HepG2 (cell line): ENCODE data around the gene SLCO2B1. TPM values are rescaled to one million over a fixed set of nuclear protein-coding genes. Genes with fewer than 3 reads are reported as not detected.

Experiments used
- ATAC-seq: fragments of 200-7000 bp; cut with Tn5 transposase; 3 replicates; pipeline ENCODE4 v1.9.1; 2020; ENCODE audit warnings: mild to moderate bottlenecking, moderate library complexity
- BruUV-seq: library from RNA; stranded (reverse); fragments of 400-500 nt; replicated peaks from 2 replicates; lab custom pipeline; 2021; lab: Mats Ljungman, UMichigan
- CTCF ChIA-PET: fragments of 300-600 bp; formaldehyde crosslinking; extraction: SDS; loops from one replicate; lab custom pipeline; 2021; ENCODE audit warnings: low total read pairs, inconsistent platforms, low intra/inter-chr PET ratio; lab: Yijun Ruan, JAX
- POLR2A ChIA-PET: fragments of 350-600 bp; sonication (Branson Sonifier 250); formaldehyde crosslinking; loops from one replicate; lab custom pipeline; 2020; ENCODE audit warnings: antibody characterized with exemption, inconsistent platforms; lab: Yijun Ruan, JAX
- DNase-seq: peaks from one replicate; pipeline ENCODE4 v3.0.0-alpha.2; 2015; ENCODE audit warnings: low spot score
- FAIRE-seq: peaks from 3 replicates; lab custom pipeline; 2011; peaks lifted over from hg19 to GRCh38; lab: Jason Lieb, UNC
- H2AFZ ChIP-seq: one replicate; pipeline ENCODE4 v1.6.1; 2011; ENCODE audit warnings: low read length, inconsistent platforms
- H3K27ac ChIP-seq: fragments of 300-600 bp; 3 replicates; pipeline ENCODE4 v1.8.0; 2011; ENCODE audit warnings: mixed run types, mild to moderate bottlenecking, mixed read lengths, low read length, inconsistent platforms; ENCODE audit not compliant: insufficient read depth; ENCODE audit errors: extremely low read length
- H3K27me3 ChIP-seq, 2 experiments: fragments of 200-600 bp in 1 of 2; 2 replicates in 1 of 2; 3 replicates in 1 of 2; pipeline versions ENCODE4 v1.6.0 to v1.8.0; 2011; ENCODE audit warnings: low read length in 2 of 2, mild to moderate bottlenecking in 2 of 2, moderate library complexity in 2 of 2, inconsistent platforms in 1 of 2; ENCODE audit not compliant: insufficient read depth in 2 of 2, control insufficient read depth in 1 of 2
- H3K36me3 ChIP-seq, 2 experiments: fragments of 200-600 bp in 1 of 2; replicated peaks in 1 of 2; 2 replicates in 1 of 2; 3 replicates in 1 of 2; pipeline versions ENCODE4 v1.5.1 to v1.8.0; 2011; ENCODE audit warnings: low read length in 2 of 2, inconsistent platforms in 1 of 2; ENCODE audit not compliant: insufficient read depth in 2 of 2, control insufficient read depth in 1 of 2
- H3K4me1 ChIP-seq: 2 replicates; pipeline ENCODE4 v1.5.1; 2012; ENCODE audit warnings: low read length, inconsistent platforms; ENCODE audit not compliant: insufficient read depth
- H3K4me2 ChIP-seq: 2 replicates; pipeline ENCODE4 v1.6.0; 2011; ENCODE audit warnings: low read depth, low read length, inconsistent platforms
- H3K4me3 ChIP-seq, 3 experiments: fragments of 200-600 bp in 1 of 3; sonication (generic), shearing (Covaris generic) in 1 of 3; replicated peaks in 1 of 3; 2 replicates each; pipeline ENCODE4 v1.5.1; 2011 to 2016; ENCODE audit warnings: low read length in 3 of 3, inconsistent platforms in 2 of 3, low read depth in 2 of 3, mild to moderate bottlenecking in 2 of 3, control low read depth in 1 of 3, mixed read lengths in 1 of 3; ENCODE audit not compliant: insufficient read depth in 1 of 3
- H3K79me2 ChIP-seq: one replicate; pipeline ENCODE4 v1.6.1; 2011; ENCODE audit warnings: low read length, inconsistent platforms; ENCODE audit not compliant: insufficient read depth
- H3K9ac ChIP-seq: 2 replicates; pipeline ENCODE4 v1.6.0; 2011; ENCODE audit warnings: mild to moderate bottlenecking, low read depth, low read length, inconsistent platforms; ENCODE audit not compliant: insufficient read depth
- H3K9me3 ChIP-seq: 2 replicates; pipeline ENCODE4 v1.5.1; 2012; ENCODE audit warnings: mild to moderate bottlenecking, low read length
- H4K20me1 ChIP-seq: 2 replicates; pipeline ENCODE4 v1.6.0; 2011; ENCODE audit warnings: inconsistent platforms, mild to moderate bottlenecking, low read length, moderate library complexity; ENCODE audit not compliant: insufficient read depth
- ATAD3A ChIP-seq: sonication (generic); formaldehyde crosslinking; IDR thresholded peaks from 2 replicates; pipeline ENCODE4 v1.4.0; 2020; ENCODE audit warnings: missing genetic modification reagents
- CENPT ChIP-seq: sonication (generic); formaldehyde crosslinking; IDR thresholded peaks from 2 replicates; pipeline ENCODE4 v1.8.0; 2022; ENCODE audit warnings: low read depth, mild to moderate bottlenecking, moderate library complexity, missing genetic modification reagents
- FOXC1 ChIP-seq: sonication (generic); formaldehyde crosslinking; IDR thresholded peaks from 2 replicates; pipeline ENCODE4 v1.8.0; 2022; ENCODE audit warnings: mild to moderate bottlenecking, missing genetic modification reagents, borderline replicate concordance
- GTF3A ChIP-seq: sonication (generic); formaldehyde crosslinking; conservative IDR thresholded peaks from 2 replicates; pipeline ENCODE4 v1.4.0; 2020; ENCODE audit warnings: mild to moderate bottlenecking, missing genetic modification reagents
- MAFG ChIP-seq: sonication (generic); formaldehyde crosslinking; IDR thresholded peaks from 2 replicates; pipeline ENCODE4 v1.5.1; 2020; ENCODE audit warnings: mild to moderate bottlenecking, missing genetic modification reagents
- MBNL3 ChIP-seq: fragments of 250-450 bp; sonication (Bioruptor Pico); conservative IDR thresholded peaks from 2 replicates; pipeline ENCODE4 v1.8.0; 2022; ENCODE audit warnings: mild to moderate bottlenecking, inconsistent platforms
- MIER2 ChIP-seq: IDR thresholded peaks from 2 replicates; pipeline ENCODE4 v1.6.1; 2016; ENCODE audit warnings: missing biosample characterization, missing genetic modification reagents
- NAIF1 ChIP-seq: sonication (generic); formaldehyde crosslinking; IDR thresholded peaks from 2 replicates; pipeline ENCODE4 v1.5.0; 2020; ENCODE audit warnings: mild to moderate bottlenecking, missing genetic modification reagents, borderline replicate concordance
- SNAPC5 ChIP-seq: sonication (generic); formaldehyde crosslinking; IDR thresholded peaks from 2 replicates; pipeline ENCODE4 v1.8.1; 2023; ENCODE audit warnings: mild to moderate bottlenecking, missing genetic modification reagents, borderline replicate concordance
- THYN1 ChIP-seq: sonication (generic); formaldehyde crosslinking; IDR thresholded peaks from 2 replicates; pipeline ENCODE4 v1.8.1; 2023; ENCODE audit warnings: low read depth, mild to moderate bottlenecking, moderate library complexity, missing genetic modification reagents, borderline replicate concordance
- ZBTB44 ChIP-seq: sonication (generic); formaldehyde crosslinking; IDR thresholded peaks from 2 replicates; pipeline ENCODE4 v1.4.0; 2020; ENCODE audit warnings: missing genetic modification reagents
- ZMYM2 ChIP-seq: sonication (generic); formaldehyde crosslinking; IDR thresholded peaks from 2 replicates; pipeline ENCODE4 v1.8.0; 2022; ENCODE audit warnings: mild to moderate bottlenecking, missing genetic modification reagents
- ZNF331 ChIP-seq: sonication (generic); formaldehyde crosslinking; IDR thresholded peaks from 2 replicates; pipeline ENCODE4 v1.4.0; 2020; ENCODE audit warnings: missing genetic modification reagents
- ZNF549 ChIP-seq: sonication (generic); formaldehyde crosslinking; IDR thresholded peaks from 2 replicates; pipeline ENCODE4 v1.5.0; 2020; ENCODE audit warnings: missing genetic modification reagents
- ZNF644 ChIP-seq: IDR thresholded peaks from 2 replicates; pipeline ENCODE4 v1.6.1; 2016; ENCODE audit warnings: low read depth
- ZNF788 ChIP-seq: sonication (generic); formaldehyde crosslinking; IDR thresholded peaks from 2 replicates; pipeline ENCODE4 v1.5.0; 2020; ENCODE audit warnings: mild to moderate bottlenecking, missing genetic modification reagents, borderline replicate concordance
- ZNF792 ChIP-seq: IDR thresholded peaks from 2 replicates; pipeline ENCODE4 v1.6.1; 2016
- ZZZ3 ChIP-seq: sonication (generic); formaldehyde crosslinking; IDR thresholded peaks from 2 replicates; pipeline ENCODE4 v1.4.0; 2020; ENCODE audit warnings: missing genetic modification reagents, mild to moderate bottlenecking, borderline replicate concordance
- in situ Hi-C: cut with HindIII; loops from 2 replicates; pipeline ENCODE4 v1.10.0; 2017; ENCODE audit warnings: low pct_unique_long_range_greater_than_20kb; ENCODE audit not compliant: extremely low pct_ligation_motif_present
- intact Hi-C: fragments of 100-400 bp; cut with micrococcal nuclease; formaldehyde crosslinking; loops from one replicate; pipeline ENCODE4 v1.10.0; 2022; ENCODE audit not compliant: unreplicated experiment
- polyA plus RNA-seq, 8 experiments: library from polyadenylated mRNA; depleted of rRNA in 3 of 8; stranded (reverse) in 7 of 8; unstranded in 1 of 8; fragments of >200 nt; fragmentation: Illumina TruSeq in 4 of 8; extraction: Trizol in 4 of 8; gene quantifications; 2 replicates each; pipeline versions ENCODE4 v1.2.1 to v1.2.3, GENCODE V29; 2011 to 2016; ENCODE audit warnings: low read depth in 4 of 8, missing spikeins in 1 of 8, mixed read lengths in 1 of 8; ENCODE audit not compliant: insufficient read depth in 1 of 8
- total RNA-seq, 5 experiments: library from RNA; depleted of rRNA; stranded (reverse); fragments of >200 nt; fragmentation: Illumina TruSeq; extraction: Trizol; gene quantifications; 2 replicates each; pipeline ENCODE4 v1.2.3, GENCODE V29; 2016; ENCODE audit warnings: low read depth in 1 of 5
- TF ChIP-seq, protein P1 (sequence below): sonication (generic); formaldehyde crosslinking; conservative IDR thresholded peaks from 2 replicates; pipeline ENCODE4 v1.8.0; 2022; ENCODE audit warnings: mild to moderate bottlenecking, moderate library complexity, missing genetic modification reagents

SLCO2B1 gene
- total and polyA plus RNA-seq, 2 of the 13 experiments (the other 11 are each of a cell fraction or from before 2014, with no cell fraction given) = 15.3 to 19.8 TPM

- Histone ChIP-seq H3K4me2 (no peak overlapping the region), H4K20me1 (no peaks in the 10 kb centered on the region), H3K4me3 (no peak overlapping the region), H3K9me3 (no peaks in the 10 kb centered on the region), H3K9ac (no peak overlapping the region), H3K27ac (peak overlapping the region; percentile 89), H3K79me2 (peaks cover 14% of the 10 kb centered on the region), H2AFZ (no peak overlapping the region), H3K27me3 (no peaks in the 10 kb centered on the region), H3K36me3 (no peaks in the 10 kb centered on the region), H3K4me1 (peaks cover 100% of the 10 kb centered on the region)
- intact Hi-C loops = loop anchor here (5.0 kb wide), 1 partner anchor 44 kb away; no protein-coding TSS in a partner anchor
- POLR2A ChIA-PET = interaction anchor here (1.3 to 3.8 kb wide), 7 partner anchors 11 to 56 kb away, joined by 3 to 100 read pairs (median 11); no protein-coding TSS in a partner anchor
- no TSS peak for BruUV-seq
- TF ChIP-seq ATAD3A (no peak), ZMYM2 (CRISPR knock-in tag) (no peak), ZNF644 (no peak), FOXC1 (CRISPR knock-in tag) (no peak), MIER2 (CRISPR knock-in tag) (no peak), CENPT (CRISPR knock-in tag) (no peak), ZNF788 (no peak), GTF3A (no peak), ZZZ3 (CRISPR knock-in tag) (no peak), ZBTB44 (CRISPR knock-in tag) (no peak), NAIF1 (CRISPR knock-in tag) (no peak), ZNF331 (CRISPR knock-in tag) (no peak), ZNF792 (CRISPR knock-in tag) (no peak), THYN1 (CRISPR knock-in tag) (no peak), SNAPC5 (no peak), ZNF549 (CRISPR knock-in tag) (no peak), MAFG (no peak), MBNL3 (CRISPR knock-in tag) (no peak)
- TF ChIP-seq, protein P1, sequence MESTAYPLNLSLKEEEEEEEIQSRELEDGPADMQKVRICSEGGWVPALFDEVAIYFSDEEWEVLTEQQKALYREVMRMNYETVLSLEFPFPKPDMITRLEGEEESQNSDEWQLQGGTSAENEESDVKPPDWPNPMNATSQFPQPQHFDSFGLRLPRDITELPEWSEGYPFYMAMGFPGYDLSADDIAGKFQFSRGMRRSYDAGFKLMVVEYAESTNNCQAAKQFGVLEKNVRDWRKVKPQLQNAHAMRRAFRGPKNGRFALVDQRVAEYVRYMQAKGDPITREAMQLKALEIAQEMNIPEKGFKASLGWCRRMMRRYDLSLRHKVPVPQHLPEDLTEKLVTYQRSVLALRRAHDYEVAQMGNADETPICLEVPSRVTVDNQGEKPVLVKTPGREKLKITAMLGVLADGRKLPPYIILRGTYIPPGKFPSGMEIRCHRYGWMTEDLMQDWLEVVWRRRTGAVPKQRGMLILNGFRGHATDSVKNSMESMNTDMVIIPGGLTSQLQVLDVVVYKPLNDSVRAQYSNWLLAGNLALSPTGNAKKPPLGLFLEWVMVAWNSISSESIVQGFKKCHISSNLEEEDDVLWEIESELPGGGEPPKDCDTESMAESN (CRISPR knock-in tag) = no peak
- CTCF ChIA-PET = interaction anchor here (1.3 kb wide), 1 partner anchor 46 kb away, joined by 6 read pairs; no protein-coding TSS in a partner anchor
- DNase-seq (no peak), ATAC-seq (no peak), FAIRE-seq (no peak)
- in situ Hi-C loops = no loop called here
Observed at GRCh38 chr11:75158241-75158640, 7.3 kb downstream of the SLCO2B1 start.
